Measurements from ENCODE around the gene CHGA.

- TF ChIP-seq, protein P1, sequence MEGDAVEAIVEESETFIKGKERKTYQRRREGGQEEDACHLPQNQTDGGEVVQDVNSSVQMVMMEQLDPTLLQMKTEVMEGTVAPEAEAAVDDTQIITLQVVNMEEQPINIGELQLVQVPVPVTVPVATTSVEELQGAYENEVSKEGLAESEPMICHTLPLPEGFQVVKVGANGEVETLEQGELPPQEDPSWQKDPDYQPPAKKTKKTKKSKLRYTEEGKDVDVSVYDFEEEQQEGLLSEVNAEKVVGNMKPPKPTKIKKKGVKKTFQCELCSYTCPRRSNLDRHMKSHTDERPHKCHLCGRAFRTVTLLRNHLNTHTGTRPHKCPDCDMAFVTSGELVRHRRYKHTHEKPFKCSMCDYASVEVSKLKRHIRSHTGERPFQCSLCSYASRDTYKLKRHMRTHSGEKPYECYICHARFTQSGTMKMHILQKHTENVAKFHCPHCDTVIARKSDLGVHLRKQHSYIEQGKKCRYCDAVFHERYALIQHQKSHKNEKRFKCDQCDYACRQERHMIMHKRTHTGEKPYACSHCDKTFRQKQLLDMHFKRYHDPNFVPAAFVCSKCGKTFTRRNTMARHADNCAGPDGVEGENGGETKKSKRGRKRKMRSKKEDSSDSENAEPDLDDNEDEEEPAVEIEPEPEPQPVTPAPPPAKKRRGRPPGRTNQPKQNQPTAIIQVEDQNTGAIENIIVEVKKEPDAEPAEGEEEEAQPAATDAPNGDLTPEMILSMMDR (IDR thresholded peaks at IDR 0.05), result no peak
- TF ChIP-seq POLR2A (IDR thresholded peaks at IDR 0.05) (no peak), POLR2AphosphoS5 (IDR thresholded peaks at IDR 0.05) (no peak)
Observed at GRCh38 chr14:92961567-92961855, 38.6 kb downstream of the CHGA start.

Measured in breast epithelium (tissue), 3 donors.